Measurements from ENCODE around the gene MARCKSL1. TPM values are rescaled to one million over a fixed set of nuclear protein-coding genes. Genes with fewer than 3 reads are reported as not detected.

Gene MARCKSL1
- total RNA-seq, 1 donor from 2014 or later, result 36.8 TPM

DNA sequence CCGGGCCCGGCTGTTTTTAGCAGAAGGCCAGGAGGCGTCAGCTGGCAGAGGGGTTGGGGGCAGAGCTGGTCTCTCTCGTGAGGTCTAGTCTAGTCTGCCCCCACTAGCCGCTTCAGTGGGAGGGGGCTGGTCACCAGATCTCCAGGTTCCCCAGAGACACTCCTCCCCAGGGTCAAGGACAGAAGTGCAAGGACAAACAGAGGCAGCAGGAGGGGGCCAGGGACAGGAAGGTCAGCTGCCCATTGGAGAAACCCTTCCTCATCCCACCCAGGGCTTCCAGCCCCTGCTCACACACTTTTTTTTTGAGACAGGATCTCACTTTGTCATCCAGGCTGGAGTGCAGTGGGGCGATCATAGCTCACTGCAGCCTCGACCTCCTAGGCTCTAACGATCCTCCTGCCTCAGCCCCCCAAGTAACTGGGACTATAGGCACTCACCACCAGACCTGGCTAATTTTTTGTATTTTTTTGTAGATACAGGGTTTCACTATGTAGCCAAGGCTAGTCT, 16.3 kb upstream of the MARCKSL1 start:
- Histone ChIP-seq H3K4me3 (peak overlapping the region; percentile 80 to 91), H3K36me3 (no peaks in the 10 kb centered on the region), H3K4me1 (peaks cover 29% of the 10 kb centered on the region), H3K27me3 (no peaks in the 10 kb centered on the region), H3K27ac (peak overlapping the region; percentile 98), H3K9me3 (no peaks in the 10 kb centered on the region)
- TF ChIP-seq POLR2A (IDR thresholded peaks at IDR 0.05) (no peak), POLR2AphosphoS5 (IDR thresholded peaks at IDR 0.05; ENCODE audit: insufficient read depth in 1 of 2, low read depth in 1 of 2) (no peak), CTCF (IDR thresholded peaks at IDR 0.05) (no peak)
- intact Hi-C loops (cut with DNase I), result no loop called here
- DNase-seq (ENCODE audit: extremely low spot score in 2 of 2), result no peak

DNA sequence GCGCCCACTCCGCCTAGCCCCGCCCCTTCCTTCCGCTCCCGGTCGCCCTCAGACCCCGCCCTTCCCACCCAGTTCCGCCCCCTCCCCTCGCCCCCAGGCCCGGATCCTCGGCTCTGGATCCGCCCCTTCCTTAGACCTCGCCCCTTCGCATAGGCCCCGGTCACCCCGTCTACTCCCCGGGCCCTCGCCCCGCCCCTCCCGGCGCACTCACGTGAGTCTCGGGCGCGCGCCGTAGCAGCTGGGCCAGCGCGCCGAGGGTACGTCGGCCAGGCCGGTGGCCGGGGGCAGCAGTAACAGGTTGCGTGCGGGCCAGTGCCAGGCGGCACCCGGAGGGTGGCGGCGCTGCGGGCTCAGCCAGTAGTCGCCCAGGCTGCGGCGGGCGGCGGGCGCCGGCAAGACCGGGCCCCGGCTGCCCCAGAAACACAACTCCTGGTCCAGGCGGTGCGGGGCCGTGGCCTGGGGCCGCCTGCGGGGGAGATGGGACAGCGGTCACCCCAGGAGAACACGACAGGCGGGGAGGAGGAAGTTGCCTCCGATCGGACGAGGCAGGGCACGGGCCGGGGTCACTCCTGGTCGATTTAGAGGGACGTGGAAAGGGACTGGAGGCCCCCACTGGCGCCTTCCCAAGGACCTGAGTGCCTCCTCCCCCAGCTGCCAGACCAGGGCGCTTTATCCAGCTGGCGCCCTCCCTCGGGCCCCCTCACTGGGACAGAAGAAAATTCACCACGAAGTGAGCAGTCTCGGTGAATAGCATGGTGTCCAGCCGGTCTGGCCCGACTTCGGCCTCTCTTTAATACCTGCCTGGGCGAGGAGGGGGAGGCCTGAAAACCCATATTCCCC, 15.6 kb upstream of the MARCKSL1 start:
- peak; percentile 27 to 84 for TF ChIP-seq POLR2AphosphoS5 (IDR thresholded peaks at IDR 0.05; ENCODE audit: insufficient read depth in 1 of 2, low read depth in 1 of 2)
- peak in 1 of 2 donors; percentile 93 for TF ChIP-seq POLR2A (IDR thresholded peaks at IDR 0.05)
- no peak for TF ChIP-seq CTCF (IDR thresholded peaks at IDR 0.05)
- no peak for DNase-seq (ENCODE audit: extremely low spot score in 2 of 2)
- Histone ChIP-seq H3K4me1 (peaks cover 29% of the 10 kb centered on the region), H3K9me3 (no peaks in the 10 kb centered on the region), H3K27me3 (no peaks in the 10 kb centered on the region), H3K4me3 (peak overlapping the region; percentile 80 to 91), H3K36me3 (no peaks in the 10 kb centered on the region), H3K27ac (peak overlapping the region; percentile 98)
- intact Hi-C loops (cut with DNase I), result no loop called here

DNA sequence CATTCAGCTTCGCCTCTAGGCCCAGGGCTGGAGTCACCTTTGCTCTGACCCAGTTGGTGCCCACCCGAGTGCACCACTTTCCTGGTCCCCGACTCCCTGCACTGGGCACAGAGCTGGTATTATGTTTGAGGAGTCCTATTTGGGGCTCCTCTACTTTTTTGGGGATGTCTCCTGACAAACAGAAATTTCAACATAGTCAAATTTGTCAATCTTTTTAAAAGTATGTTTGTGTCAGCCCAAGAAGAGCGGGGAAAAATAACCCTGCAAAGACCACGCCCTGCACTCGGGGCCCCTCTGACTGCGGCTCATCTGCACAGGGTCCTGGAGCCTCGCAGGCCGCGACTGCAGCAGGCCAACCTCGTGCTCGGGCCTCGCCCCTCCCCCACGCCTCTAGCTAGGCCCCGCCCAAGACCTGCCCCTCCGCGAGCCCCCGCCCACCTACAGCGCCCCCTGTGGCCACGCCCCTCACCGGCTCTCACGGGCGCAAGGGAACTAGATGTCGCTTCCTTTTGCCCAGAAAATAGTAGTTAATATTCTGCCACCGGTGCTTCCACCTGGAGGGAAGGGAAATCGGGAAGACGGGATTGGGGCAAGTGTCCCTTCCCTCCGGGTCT, 14.9 kb upstream of the MARCKSL1 start:
- no peak for DNase-seq (ENCODE audit: extremely low spot score in 2 of 2)

DNA sequence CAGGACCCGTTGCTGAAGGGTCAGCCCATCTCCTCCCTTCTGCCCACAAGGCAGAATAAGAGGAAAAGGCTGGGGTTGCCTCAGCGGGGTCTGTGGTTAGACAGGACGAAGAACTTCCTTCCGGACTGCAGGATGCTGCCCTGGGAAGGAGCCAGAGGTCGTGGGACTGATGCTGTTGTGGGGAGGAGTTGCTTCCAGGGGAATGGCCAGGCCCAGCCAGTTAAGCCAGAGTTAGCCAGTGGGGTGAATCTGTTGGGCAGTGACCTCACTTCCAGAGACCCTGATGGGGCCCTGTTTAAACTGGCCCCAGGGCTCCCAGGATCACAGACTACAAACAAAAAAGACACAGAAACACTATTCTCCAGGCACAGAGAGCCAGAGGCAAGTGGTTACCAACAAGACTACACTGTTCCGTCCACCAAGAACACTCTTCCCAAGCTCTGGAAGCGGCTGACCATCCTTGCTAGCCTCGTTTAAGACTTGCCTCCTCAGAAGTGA, 13.2 kb upstream of the MARCKSL1 start:
- TF ChIP-seq POLR2AphosphoS5 (IDR thresholded peaks at IDR 0.05; ENCODE audit: insufficient read depth in 1 of 2, low read depth in 1 of 2) (no peak), POLR2A (IDR thresholded peaks at IDR 0.05) (no peak), CTCF (IDR thresholded peaks at IDR 0.05) (no peak)
- H3K4me3 ChIP-seq, result no peak overlapping the region
- DNase-seq (ENCODE audit: extremely low spot score in 2 of 2), result no peak
- no peaks in the 10 kb centered on the region for H3K36me3 ChIP-seq
- no peak overlapping the region for H3K27ac ChIP-seq
- peaks cover 27% of the 10 kb centered on the region for H3K4me1 ChIP-seq
- intact Hi-C loops (cut with DNase I), result no loop called here
- H3K9me3 ChIP-seq, result no peaks in the 10 kb centered on the region
- H3K27me3 ChIP-seq, result no peaks in the 10 kb centered on the region

More for the DNA sequence above, 14.9 kb upstream of the MARCKSL1 start:
- H3K27ac ChIP-seq, result peak overlapping the region; percentile 98
- intact Hi-C loops (cut with DNase I), result no loop called here
- peaks cover 29% of the 10 kb centered on the region for H3K4me1 ChIP-seq
- peak overlapping the region; percentile 80 to 91 for H3K4me3 ChIP-seq
- no peaks in the 10 kb centered on the region for H3K9me3 ChIP-seq
- H3K27me3 ChIP-seq, result no peaks in the 10 kb centered on the region
- peak; percentile 6 to 78 (median 33) for TF ChIP-seq CTCF (IDR thresholded peaks at IDR 0.05)
- TF ChIP-seq POLR2AphosphoS5 (IDR thresholded peaks at IDR 0.05; ENCODE audit: insufficient read depth in 1 of 2, low read depth in 1 of 2), result no peak
- no peak for TF ChIP-seq POLR2A (IDR thresholded peaks at IDR 0.05)
- H3K36me3 ChIP-seq, result no peaks in the 10 kb centered on the region
